Uterus (tissue), 4 donors: ENCODE data around the gene MIB2. TPM values are rescaled to one million over a fixed set of nuclear protein-coding genes. Genes with fewer than 3 reads are reported as not detected.
"Not testable (repeated sequence)": the region's sequence is repeated elsewhere in the genome, so short reads cannot be mapped to it uniquely, and the experiment has no call there.

Source experiments
- DNase-seq, 2 donors: peaks; one replicate each; pipeline ENCODE4 v3.0.0-alpha.2; 2019 to 2020
- H3K27ac ChIP-seq, 2 donors: fragments of 200-600 bp; sonication (generic); 1 replicate in 1 of 2; 2 replicates in 1 of 2; pipeline ENCODE4 v1.5.1; 2016 to 2018
- H3K27me3 ChIP-seq, 2 donors: fragments of 200-600 bp; sonication (generic); one replicate each; pipeline ENCODE4 v1.5.1; 2018 to 2019; ENCODE audit warnings: control low read depth in 1 of 2
- H3K36me3 ChIP-seq, 2 donors: fragments of 200-600 bp; sonication (generic); one replicate each; pipeline ENCODE4 v1.5.1; 2019; ENCODE audit warnings: control low read depth in 1 of 2
- H3K4me1 ChIP-seq, 2 donors: fragments of 200-600 bp; sonication (generic); one replicate each; pipeline ENCODE4 v1.5.1; 2018 to 2019; ENCODE audit warnings: control low read depth in 1 of 2
- H3K4me3 ChIP-seq, 2 donors: fragments of 200-600 bp; sonication (generic); 1 replicate in 1 of 2; 2 replicates in 1 of 2; pipeline ENCODE4 v1.5.1; 2018 to 2019; ENCODE audit warnings: mild to moderate bottlenecking in 1 of 2
- H3K9me3 ChIP-seq, 2 donors: fragments of 200-600 bp; sonication (generic); one replicate each; pipeline ENCODE4 v1.5.1; 2019; ENCODE audit warnings: control low read depth in 1 of 2
- CTCF ChIP-seq, 4 experiments: fragments of 200-600 bp in 2 of 4; fragments of 450-650 bp in 2 of 4; sonication (generic) in 2 of 4; IDR thresholded peaks; one replicate each; pipeline ENCODE4 v1.5.1; 2016 to 2019; ENCODE audit warnings: antibody characterized with exemption in 4 of 4, mild to moderate bottlenecking in 2 of 4, moderate library complexity in 1 of 4
- POLR2A ChIP-seq, 2 donors: fragments of 450-650 bp; IDR thresholded peaks; one replicate each; pipeline ENCODE4 v1.6.1; 2016; ENCODE audit warnings: antibody characterized with exemption in 2 of 2, mild to moderate bottlenecking in 1 of 2, moderate library complexity in 1 of 2
- intact Hi-C: fragments of 100-400 bp; cut with DNase I; formaldehyde crosslinking; loops from one replicate; pipeline ENCODE4 v1.15.1; 2023; ENCODE audit warnings: low total_unique reads
- total RNA-seq, 4 donors: library from RNA; depleted of rRNA in 3 of 4; stranded (reverse); fragments of >200 nt in 3 of 4; gene quantifications; one replicate each; pipeline versions ENCODE4 v1.1.0 to v1.2.4, GENCODE V29; 2014 to 2023
- donor health status: DM: yes; HTN: yes; CAD: no.

The MIB2 gene
- total RNA-seq, 4 donors from 2014 or later, result 43.0 to 78.2 (median 57.6) TPM

GRCh38 chr1:1672181-1672965 lies 57.1 kb downstream of the MIB2 start:
- Histone ChIP-seq H3K4me3 (no peak overlapping the region), H3K27ac (no peak overlapping the region), H3K9me3 (no peaks in the 10 kb centered on the region), H3K27me3 (no peaks in the 10 kb centered on the region), H3K4me1 (no peaks in the 10 kb centered on the region), H3K36me3 (no peaks in the 10 kb centered on the region)
- no peak for TF ChIP-seq POLR2A (IDR thresholded peaks at IDR 0.05)
- no peak for TF ChIP-seq CTCF (IDR thresholded peaks at IDR 0.05)
- no peak for DNase-seq
- intact Hi-C loops, result no loop called here

- intact Hi-C loops, DNase-seq: not testable (repeated sequence)
Measured at GRCh38 chr1:1674806-1675205, 59.5 kb downstream of the MIB2 start.

GRCh38 chr1:1675218-1675617 lies 59.9 kb downstream of the MIB2 start:
- H3K4me3 ChIP-seq, H3K36me3 ChIP-seq, H3K27ac ChIP-seq, H3K4me1 ChIP-seq, intact Hi-C loops, H3K9me3 ChIP-seq, DNase-seq, H3K27me3 ChIP-seq: not testable (repeated sequence)

More at GRCh38 chr1:1674806-1675205, 59.5 kb downstream of the MIB2 start:
- not testable (repeated sequence) for H3K4me3 ChIP-seq, H3K27me3 ChIP-seq, H3K9me3 ChIP-seq, H3K4me1 ChIP-seq, H3K36me3 ChIP-seq, H3K27ac ChIP-seq

GRCh38 chr1:1676087-1676486 lies 60.8 kb downstream of the MIB2 start:
- H3K27me3 ChIP-seq, H3K4me3 ChIP-seq, H3K27ac ChIP-seq, intact Hi-C loops, DNase-seq, H3K4me1 ChIP-seq, H3K9me3 ChIP-seq, H3K36me3 ChIP-seq: not testable (repeated sequence)

- DNase-seq, result no peak
- intact Hi-C loops, result no loop called here
- Histone ChIP-seq H3K9me3 (no peaks in the 10 kb centered on the region), H3K27ac (no peak overlapping the region), H3K4me1 (no peaks in the 10 kb centered on the region), H3K36me3 (no peaks in the 10 kb centered on the region), H3K4me3 (no peak overlapping the region), H3K27me3 (no peaks in the 10 kb centered on the region)
- no peak for TF ChIP-seq CTCF (IDR thresholded peaks at IDR 0.05)
- no peak for TF ChIP-seq POLR2A (IDR thresholded peaks at IDR 0.05)
Measured at GRCh38 chr1:1677718-1678580, 62.6 kb downstream of the MIB2 start.

- no peak for TF ChIP-seq POLR2A (IDR thresholded peaks at IDR 0.05)
- no peak for TF ChIP-seq CTCF (IDR thresholded peaks at IDR 0.05)
- Histone ChIP-seq H3K36me3 (no peaks in the 10 kb centered on the region), H3K9me3 (no peaks in the 10 kb centered on the region), H3K27me3 (no peaks in the 10 kb centered on the region), H3K4me1 (peaks cover 0 to 5% of the 10 kb centered on the region in 2 donors), H3K27ac (no peak overlapping the region), H3K4me3 (no peak overlapping the region)
- intact Hi-C loops, result no loop called here
- no peak for DNase-seq
Measured at GRCh38 chr1:1678581-1679380, 63.5 kb downstream of the MIB2 start.

Other genes starting within 250 kb of the MIB2 start
- 10 to 100 TPM; 13.2 to 75.8 (median 31.1) TPM for gene AURKAIP1, start 240.3 kb upstream of the MIB2 start, total RNA-seq
- gene CCNL2, start 216.2 kb upstream of the MIB2 start, total RNA-seq, result 100 to 1,000 TPM; 207 to 351 (median 281) TPM
- gene MRPL20, start 208.2 kb upstream of the MIB2 start, total RNA-seq, result 100 to 1,000 TPM in 1 of 4 donors, 10 to 100 TPM in 3; 34.3 to 114 (median 65.1) TPM
- 10 to 100 TPM in 2 of 4 donors, 1 to 10 TPM in 2; 1.3 to 20.0 (median 6.7) TPM for gene ANKRD65, start 194.2 kb upstream of the MIB2 start, total RNA-seq
- gene VWA1, start 179.8 kb upstream of the MIB2 start, total RNA-seq, result 10 to 100 TPM; 15.6 to 67.1 (median 47.1) TPM
- gene ATAD3C, start 165.8 kb upstream of the MIB2 start, total RNA-seq, result 1 to 10 TPM in 2 of 4 donors, under 1 TPM in 1, not detected in 1; 0.77 to 3.8 (median 1.7) TPM
- gene ATAD3B, start 143.7 kb upstream of the MIB2 start, total RNA-seq, result 10 to 100 TPM in 3 of 4 donors, 1 to 10 TPM in 1; 2.1 to 20.5 (median 17.8) TPM
- 10 to 100 TPM in 3 of 4 donors, 1 to 10 TPM in 1; 1.8 to 14.8 (median 11.7) TPM for gene ATAD3A, start 103.3 kb upstream of the MIB2 start, total RNA-seq
- 10 to 100 TPM in 1 of 4 donors, 1 to 10 TPM in 1, not detected in 2; 9.4 to 16.3 TPM for gene TMEM240, start 74.9 kb upstream of the MIB2 start, total RNA-seq
- 100 to 1,000 TPM in 2 of 4 donors, 10 to 100 TPM in 2; 44.0 to 273 (median 78.4) TPM for gene SSU72, start 40.6 kb upstream of the MIB2 start, total RNA-seq
- gene FNDC10, start 15.4 kb upstream of the MIB2 start, total RNA-seq, result under 1 TPM in 2 of 4 donors, not detected in 2; 0.40 to 0.48 TPM
- 10 to 100 TPM; 10.0 to 97.3 (median 43.7) TPM for gene MMP23B, start 16.7 kb downstream of the MIB2 start, total RNA-seq
- gene CDK11B, start 43.5 kb downstream of the MIB2 start, total RNA-seq, result 10 to 100 TPM in 2 of 4 donors, 1 to 10 TPM in 2; 6.8 to 28.5 (median 11.8) TPM
- gene SLC35E2B, start 77.3 kb downstream of the MIB2 start, total RNA-seq, result 10 to 100 TPM; 19.1 to 59.2 (median 52.5) TPM
- gene CDK11A, start 108.9 kb downstream of the MIB2 start, total RNA-seq, result 10 to 100 TPM in 2 of 4 donors, 1 to 10 TPM in 2; 1.8 to 60.0 (median 7.5) TPM
- 10 to 100 TPM; 40.1 to 76.9 (median 51.8) TPM for gene NADK, start 163.0 kb downstream of the MIB2 start, total RNA-seq